PFSK-1 (cell line): Measurements from ENCODE around the gene DGKI.

Experiments used
- FOXP2 ChIP-seq: optimal IDR thresholded peaks from 2 replicates; pipeline ENCODE3; 2011; ENCODE audit warnings: borderline replicate concordance, control low read depth, inconsistent platforms; ENCODE audit not compliant: insufficient read depth; ENCODE audit errors: extremely low read length, extremely low read depth
- POLR2AphosphoS5 ChIP-seq: IDR thresholded peaks from 2 replicates; pipeline ENCODE4 v1.6.1; 2012; ENCODE audit warnings: low read depth, mild to moderate bottlenecking, control low read depth, low read length, moderate library complexity
- SIN3A ChIP-seq: IDR thresholded peaks from 2 replicates; pipeline ENCODE4 v1.6.1; 2012; ENCODE audit warnings: mild to moderate bottlenecking, low read length, moderate library complexity, borderline replicate concordance; ENCODE audit not compliant: insufficient read depth
- TAF1 ChIP-seq: IDR thresholded peaks from 2 replicates; pipeline ENCODE4 v1.6.1; 2012; ENCODE audit warnings: low read length, control low read depth, borderline replicate concordance; ENCODE audit not compliant: insufficient read depth
- TF ChIP-seq, protein P1 (sequence below), 2 experiments: IDR thresholded peaks; 2 replicates each; pipeline versions ENCODE4 v1.6.1 to v1.8.0; 2011 to 2012; ENCODE audit warnings: low read depth in 2 of 2, low read length in 2 of 2, control low read depth in 1 of 2, inconsistent platforms in 1 of 2, mild to moderate bottlenecking in 1 of 2, moderate library complexity in 1 of 2; ENCODE audit not compliant: insufficient read depth in 1 of 2

The DGKI gene

DNA sequence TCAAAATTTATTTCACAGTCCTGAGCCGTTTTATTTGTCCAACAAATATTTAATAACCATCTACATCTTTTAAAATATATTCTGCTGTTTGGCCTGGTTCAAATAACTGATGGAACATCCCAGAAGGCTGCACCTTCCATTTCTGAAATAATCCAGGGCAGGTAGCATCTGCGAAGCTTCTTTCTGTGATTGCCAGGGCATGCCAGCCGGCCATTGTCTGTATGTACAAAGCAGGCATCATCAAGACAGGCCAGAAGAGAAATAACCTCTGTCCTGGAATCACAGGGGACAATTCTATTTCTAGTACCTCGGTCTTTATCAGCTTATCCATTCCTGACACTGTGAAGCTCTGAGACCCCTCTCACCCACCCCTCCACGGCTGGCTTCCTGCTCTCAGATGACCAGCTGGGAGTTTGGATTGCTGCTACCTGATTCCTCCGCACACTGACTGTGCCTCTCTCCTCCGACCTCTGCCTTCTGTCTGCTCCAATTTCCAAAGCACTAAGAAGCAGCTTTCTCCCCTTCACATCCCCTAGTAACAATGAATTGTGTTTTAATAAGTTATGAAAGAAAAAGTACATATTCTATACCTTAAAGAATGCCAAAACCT, 8.0 kb downstream of the DGKI start:
- no peak for TF ChIP-seq POLR2AphosphoS5
- TF ChIP-seq SIN3A = no peak
- TF ChIP-seq, protein P1, sequence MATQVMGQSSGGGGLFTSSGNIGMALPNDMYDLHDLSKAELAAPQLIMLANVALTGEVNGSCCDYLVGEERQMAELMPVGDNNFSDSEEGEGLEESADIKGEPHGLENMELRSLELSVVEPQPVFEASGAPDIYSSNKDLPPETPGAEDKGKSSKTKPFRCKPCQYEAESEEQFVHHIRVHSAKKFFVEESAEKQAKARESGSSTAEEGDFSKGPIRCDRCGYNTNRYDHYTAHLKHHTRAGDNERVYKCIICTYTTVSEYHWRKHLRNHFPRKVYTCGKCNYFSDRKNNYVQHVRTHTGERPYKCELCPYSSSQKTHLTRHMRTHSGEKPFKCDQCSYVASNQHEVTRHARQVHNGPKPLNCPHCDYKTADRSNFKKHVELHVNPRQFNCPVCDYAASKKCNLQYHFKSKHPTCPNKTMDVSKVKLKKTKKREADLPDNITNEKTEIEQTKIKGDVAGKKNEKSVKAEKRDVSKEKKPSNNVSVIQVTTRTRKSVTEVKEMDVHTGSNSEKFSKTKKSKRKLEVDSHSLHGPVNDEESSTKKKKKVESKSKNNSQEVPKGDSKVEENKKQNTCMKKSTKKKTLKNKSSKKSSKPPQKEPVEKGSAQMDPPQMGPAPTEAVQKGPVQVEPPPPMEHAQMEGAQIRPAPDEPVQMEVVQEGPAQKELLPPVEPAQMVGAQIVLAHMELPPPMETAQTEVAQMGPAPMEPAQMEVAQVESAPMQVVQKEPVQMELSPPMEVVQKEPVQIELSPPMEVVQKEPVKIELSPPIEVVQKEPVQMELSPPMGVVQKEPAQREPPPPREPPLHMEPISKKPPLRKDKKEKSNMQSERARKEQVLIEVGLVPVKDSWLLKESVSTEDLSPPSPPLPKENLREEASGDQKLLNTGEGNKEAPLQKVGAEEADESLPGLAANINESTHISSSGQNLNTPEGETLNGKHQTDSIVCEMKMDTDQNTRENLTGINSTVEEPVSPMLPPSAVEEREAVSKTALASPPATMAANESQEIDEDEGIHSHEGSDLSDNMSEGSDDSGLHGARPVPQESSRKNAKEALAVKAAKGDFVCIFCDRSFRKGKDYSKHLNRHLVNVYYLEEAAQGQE (IDR thresholded peaks at IDR 0.05; ENCODE audit: insufficient read depth in 1 of 2, low read depth in 2 of 2, low read length in 2 of 2) = no peak
- no peak for TF ChIP-seq FOXP2
- no peak for TF ChIP-seq TAF1

DNA sequence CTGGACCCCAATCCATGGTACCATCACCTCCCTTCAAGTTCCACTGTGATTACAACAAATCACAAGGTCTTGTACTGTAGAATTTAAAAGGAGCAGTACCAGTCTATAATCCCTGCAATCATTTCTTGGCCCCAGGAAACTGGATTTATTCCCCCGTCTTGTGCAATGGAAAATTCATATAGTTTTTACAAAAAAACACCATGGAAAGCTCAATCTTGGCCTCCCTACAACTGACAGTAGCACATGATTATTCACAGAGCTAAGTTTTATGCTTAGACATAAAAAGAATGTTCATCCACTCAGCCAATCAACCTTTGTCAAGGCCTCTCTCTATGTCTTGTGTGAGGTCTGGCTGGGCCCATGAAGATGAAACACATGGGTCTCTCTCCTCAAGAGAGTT, 10.2 kb downstream of the DGKI start:
- no peak for TF ChIP-seq POLR2AphosphoS5
- TF ChIP-seq TAF1 = no peak
- TF ChIP-seq, protein P1 (IDR thresholded peaks at IDR 0.05; ENCODE audit: insufficient read depth in 1 of 2, low read depth in 2 of 2, low read length in 2 of 2) = no peak
- TF ChIP-seq SIN3A = no peak
- no peak for TF ChIP-seq FOXP2

DNA sequence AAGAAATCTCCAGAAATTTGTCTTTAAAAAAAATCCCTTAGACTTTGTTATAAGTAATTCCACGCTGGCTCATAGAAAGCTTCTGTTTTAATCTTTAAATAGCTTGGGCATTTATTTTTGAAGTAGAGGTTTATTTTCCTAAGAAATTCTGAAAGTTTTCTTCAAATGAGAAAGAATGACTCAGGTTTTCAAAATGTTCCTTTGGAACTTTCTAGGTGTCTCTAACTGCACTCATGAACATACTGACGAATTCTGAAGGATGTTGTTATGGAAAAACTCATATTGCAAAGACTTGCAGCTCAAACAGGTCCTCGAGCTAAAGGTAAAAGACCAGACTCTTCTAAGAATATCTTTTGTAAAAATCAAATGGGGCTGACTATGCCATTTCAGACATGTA, 10.7 kb downstream of the DGKI start:
- TF ChIP-seq POLR2AphosphoS5 = no peak
- no peak for TF ChIP-seq TAF1
- TF ChIP-seq, protein P1 (IDR thresholded peaks at IDR 0.05; ENCODE audit: insufficient read depth in 1 of 2, low read depth in 2 of 2, low read length in 2 of 2) = no peak
- no peak for TF ChIP-seq SIN3A
- no peak for TF ChIP-seq FOXP2

DNA sequence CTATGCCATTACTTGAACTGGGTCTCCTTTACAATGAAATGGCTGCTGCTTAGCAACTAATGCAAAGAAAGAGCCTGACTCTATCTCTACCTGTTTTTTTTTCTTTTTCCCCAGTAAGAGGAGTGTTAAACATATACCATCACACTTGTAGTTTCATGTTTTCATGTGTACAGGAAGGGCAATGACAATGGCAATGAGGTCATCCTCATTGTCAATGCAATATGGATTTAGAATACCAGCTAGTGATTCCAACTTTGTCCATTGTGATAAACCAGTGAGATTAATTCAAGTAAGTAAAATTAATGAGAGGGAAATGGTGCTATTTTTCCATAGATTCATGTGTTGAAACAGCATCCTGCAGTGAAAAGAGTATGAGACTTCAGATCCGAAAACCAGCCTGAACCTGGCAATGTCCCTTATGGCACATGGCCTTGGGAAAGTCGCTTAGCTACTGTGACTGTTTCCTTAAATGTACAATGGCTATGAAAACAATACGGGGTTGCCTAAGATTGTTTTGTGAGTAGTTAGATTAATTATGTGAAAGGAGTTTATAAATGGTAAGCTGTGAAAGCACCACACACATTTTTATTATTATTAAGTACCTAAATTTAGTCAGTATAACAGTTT, 11.2 kb downstream of the DGKI start:
- no peak for TF ChIP-seq FOXP2

DNA sequence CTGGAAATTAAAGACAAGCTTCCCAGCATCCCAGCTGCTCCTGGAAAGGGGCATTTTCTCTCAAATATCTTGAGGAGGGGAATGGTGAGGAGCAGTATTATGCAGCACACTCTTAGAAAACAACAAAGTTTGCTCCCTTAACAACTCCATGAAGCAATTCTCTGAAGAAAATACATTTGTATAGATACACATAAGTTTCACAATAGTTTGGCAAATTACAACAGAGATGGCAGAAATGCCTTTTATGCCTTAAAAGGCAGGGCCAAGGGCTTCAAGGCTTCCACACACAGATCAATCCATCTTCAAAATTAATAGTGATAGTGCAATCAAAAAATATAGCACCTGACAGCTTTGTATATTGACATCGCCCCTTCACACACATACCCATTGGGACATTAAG, 12.2 kb downstream of the DGKI start:
- TF ChIP-seq POLR2AphosphoS5 = no peak
- no peak for TF ChIP-seq SIN3A
- TF ChIP-seq TAF1 = no peak
- no peak for TF ChIP-seq FOXP2
- TF ChIP-seq, protein P1 (IDR thresholded peaks at IDR 0.05; ENCODE audit: insufficient read depth in 1 of 2, low read depth in 2 of 2, low read length in 2 of 2) = no peak
